GM23338 (cell line): ENCODE data around the gene UNC5B. TPM values are rescaled to one million over a fixed set of nuclear protein-coding genes. Genes with fewer than 3 reads are reported as not detected.

ENCODE experiments used
- ATAC-seq: fragments of 200-7000 bp; cut with Tn5 transposase; 3 replicates; pipeline ENCODE4 v1.9.1; 2020
- DNase-seq: peaks from one replicate; pipeline ENCODE4 v3.0.0-alpha.2; 2015; ENCODE audit warnings: low spot score
- H2AFZ ChIP-seq: fragments of 200-600 bp; sonication (generic); 2 replicates; pipeline ENCODE4 v1.8.0; 2016; ENCODE audit warnings: antibody characterized with exemption, mild to moderate bottlenecking, moderate library complexity
- H3F3A ChIP-seq: fragments of 200-600 bp; sonication (generic); replicated peaks from 2 replicates; pipeline ENCODE4 v1.8.0; 2017; ENCODE audit warnings: antibody characterized with exemption, mixed run types, low read depth
- H3K27ac ChIP-seq: fragments of 200-600 bp; sonication (generic); 2 replicates; pipeline ENCODE4 v1.6.1; 2016; ENCODE audit warnings: low read depth
- H3K27me3 ChIP-seq: fragments of 200-600 bp; sonication (generic); 2 replicates; pipeline ENCODE4 v1.8.0; 2016; ENCODE audit warnings: mild to moderate bottlenecking, mixed run types, moderate library complexity; ENCODE audit not compliant: insufficient read depth
- H3K36me3 ChIP-seq: fragments of 200-600 bp; sonication (generic); 2 replicates; pipeline ENCODE4 v1.8.0; 2016; ENCODE audit warnings: mild to moderate bottlenecking; ENCODE audit not compliant: insufficient read depth
- H3K4me1 ChIP-seq: fragments of 200-600 bp; sonication (generic); 2 replicates; pipeline ENCODE4 v1.8.0; 2016; ENCODE audit warnings: mild to moderate bottlenecking, moderate library complexity; ENCODE audit not compliant: insufficient read depth
- H3K4me2 ChIP-seq: fragments of 200-600 bp; sonication (generic); 2 replicates; pipeline ENCODE4 v1.7.1; 2017; ENCODE audit warnings: mixed run types
- H3K4me3 ChIP-seq: fragments of 200-600 bp; sonication (generic); 2 replicates; pipeline ENCODE4 v1.6.1; 2016; ENCODE audit warnings: mixed run types
- H3K79me2 ChIP-seq: fragments of 200-600 bp; sonication (generic); replicated peaks from 2 replicates; pipeline ENCODE4 v1.8.0; 2017; ENCODE audit warnings: mild to moderate bottlenecking; ENCODE audit not compliant: insufficient read depth
- H3K9me2 ChIP-seq: fragments of 200-600 bp; sonication (generic); 2 replicates; pipeline ENCODE4 v1.8.0; 2017; ENCODE audit not compliant: insufficient read depth
- H4K20me1 ChIP-seq: fragments of 200-600 bp; sonication (generic); replicated peaks from 2 replicates; pipeline ENCODE4 v1.8.0; 2017; ENCODE audit warnings: mild to moderate bottlenecking; ENCODE audit not compliant: insufficient read depth
- H3K27ac Mint-ChIP-seq: 2 replicates; pipeline ENCODE4 v1.8.0; 2020; ENCODE audit warnings: inconsistent platforms, mild to moderate bottlenecking, moderate library complexity, mixed read lengths
- H3K27me3 Mint-ChIP-seq: 3 replicates; pipeline ENCODE4 v1.8.0; 2022; ENCODE audit warnings: low read depth, mild to moderate bottlenecking, moderate library complexity, mixed read lengths, inconsistent platforms; ENCODE audit not compliant: insufficient read depth, poor library complexity
- H3K36me3 Mint-ChIP-seq: 3 replicates; pipeline ENCODE4 v1.8.0; 2021; ENCODE audit warnings: low read depth, mild to moderate bottlenecking, inconsistent platforms, moderate library complexity, mixed read lengths
- H3K4me1 Mint-ChIP-seq: 3 replicates; pipeline ENCODE4 v1.8.0; 2020; ENCODE audit warnings: mild to moderate bottlenecking, inconsistent platforms, mixed read lengths
- H3K4me3 Mint-ChIP-seq: 3 replicates; pipeline ENCODE4 v1.8.0; 2021; ENCODE audit warnings: moderate library complexity, mild to moderate bottlenecking, inconsistent platforms, mixed read lengths
- H3K9me3 Mint-ChIP-seq: 3 replicates; pipeline ENCODE4 v1.8.0; 2020; ENCODE audit warnings: moderate library complexity, mild to moderate bottlenecking, inconsistent platforms, mixed read lengths
- CREB1 ChIP-seq: fragments of 250-450 bp; sonication (Bioruptor Pico); IDR thresholded peaks from 2 replicates; pipeline ENCODE4 v1.5.0; 2020; ENCODE audit warnings: low read depth, mild to moderate bottlenecking, moderate library complexity
- CTCF ChIP-seq, 2 experiments: fragments of 200-600 bp in 1 of 2; sonication (generic) in 1 of 2; conservative IDR thresholded peaks; 2 replicates each; pipeline versions ENCODE4 v1.5.1 to v1.6.1; 2016 to 2017; ENCODE audit warnings: antibody characterized with exemption in 2 of 2, low read depth in 2 of 2, mild to moderate bottlenecking in 2 of 2, moderate library complexity in 1 of 2
- ETS1 ChIP-seq: IDR thresholded peaks from 2 replicates; pipeline ENCODE4 v1.6.1; 2016; ENCODE audit warnings: antibody characterized with exemption
- EZH2 ChIP-seq: fragments of 200-600 bp; sonication (generic); IDR thresholded peaks from one replicate; pipeline ENCODE4 v1.8.0; 2017; ENCODE audit warnings: antibody characterized with exemption, mild to moderate bottlenecking, low read depth; ENCODE audit not compliant: unreplicated experiment
- EZH2phosphoT487 ChIP-seq: fragments of 200-600 bp; sonication (generic); IDR thresholded peaks from one replicate; pipeline ENCODE4 v1.8.1; 2018; ENCODE audit warnings: antibody characterized with exemption; ENCODE audit not compliant: unreplicated experiment
- JUNB ChIP-seq: IDR thresholded peaks from one replicate; pipeline ENCODE4 v1.6.1; 2016; ENCODE audit warnings: antibody characterized with exemption; ENCODE audit not compliant: unreplicated experiment
- POLR2AphosphoS5 ChIP-seq: IDR thresholded peaks from 2 replicates; pipeline ENCODE4 v1.6.1; 2016; ENCODE audit warnings: antibody characterized with exemption, low read depth
- REST ChIP-seq: IDR thresholded peaks from one replicate; pipeline ENCODE4 v1.6.1; 2018; ENCODE audit warnings: antibody characterized with exemption; ENCODE audit not compliant: unreplicated experiment
- STAT1 ChIP-seq: IDR thresholded peaks from one replicate; pipeline ENCODE4 v1.6.1; 2016; ENCODE audit warnings: antibody characterized with exemption; ENCODE audit not compliant: unreplicated experiment
- ZNF114 ChIP-seq: fragments of 250-450 bp; sonication (Bioruptor Pico); IDR thresholded peaks from 2 replicates; pipeline ENCODE4 v1.5.0; 2020; ENCODE audit warnings: mild to moderate bottlenecking, moderate library complexity
- ZNF331 ChIP-seq: fragments of 250-450 bp; sonication (Bioruptor Pico); IDR thresholded peaks from 2 replicates; pipeline ENCODE4 v1.5.0; 2020; ENCODE audit warnings: low read depth, mild to moderate bottlenecking, moderate library complexity
- ZNF462 ChIP-seq: fragments of 250-450 bp; sonication (Bioruptor Pico); IDR thresholded peaks from 2 replicates; pipeline ENCODE4 v1.5.0; 2020; ENCODE audit warnings: mild to moderate bottlenecking, moderate library complexity
- polyA plus RNA-seq: library from polyadenylated mRNA; unstranded; fragments of >200 nt; fragmentation: Nextera tagmentation; extraction: Ambion mirVana; gene quantifications from 2 replicates; pipeline ENCODE4 v1.2.1, GENCODE V29; 2016
- total RNA-seq: library from RNA; depleted of rRNA; stranded (reverse); fragments of >200 nt; shearing (Covaris generic); gene quantifications from 2 replicates; pipeline ENCODE4 v1.2.3, GENCODE V29; 2014

Gene UNC5B
- total and polyA plus RNA-seq, 2 experiments from 2014 or later: 8.0 to 31.2 TPM

- TF ChIP-seq CTCF (conservative IDR thresholded peaks at IDR 0.05; ENCODE audit: low read depth in 2 of 2) (no peak), EZH2phosphoT487 (no peak)
Observed at GRCh38 chr10:71256661-71257318, 44.4 kb downstream of the UNC5B start (continued).

GRCh38 chr10:71257319-71257997 lies 45.1 kb downstream of the UNC5B start:
- Histone ChIP-seq H3K4me3 (no peak overlapping the region), H4K20me1 (peaks cover 2% of the 10 kb centered on the region), H3F3A (no peaks in the 10 kb centered on the region), H3K4me1 (peaks cover 37% of the 10 kb centered on the region), H3K27ac (no peak overlapping the region), H3K79me2 (peaks cover 9% of the 10 kb centered on the region; the same call in 1 of the 2 replicates), H3K27me3 (no peaks in the 10 kb centered on the region), H3K4me2 (no peak overlapping the region), H2AFZ (no peak overlapping the region), H3K9me2 (no peaks in the 10 kb centered on the region), H3K36me3 (no peaks in the 10 kb centered on the region)
- DNase-seq (no peak), ATAC-seq (no peak)
- Mint-ChIP-seq H3K4me3 (no peak overlapping the region), H3K27ac (no peak overlapping the region), H3K9me3 (no peaks in the 10 kb centered on the region), H3K36me3 (no peaks in the 10 kb centered on the region; the same call in 1 of the 3 replicates), H3K27me3 (peaks cover 16% of the 10 kb centered on the region), H3K4me1 (peaks cover 61% of the 10 kb centered on the region)
- TF ChIP-seq ZNF114 (CRISPR knock-in tag): no peak
- no peak for TF ChIP-seq EZH2
- no peak for TF ChIP-seq CREB1 (CRISPR knock-in tag)
- no peak for TF ChIP-seq REST
- TF ChIP-seq ZNF462: no peak
- TF ChIP-seq ETS1: no peak
- no peak for TF ChIP-seq POLR2AphosphoS5
- TF ChIP-seq ZNF331 (CRISPR knock-in tag): no peak
- TF ChIP-seq STAT1: no peak
- no peak for TF ChIP-seq JUNB
